GM13976 (cell line): ENCODE results near the gene NGLY1.
A peak's percentile ranks its signal among the peaks of the same experiment; 100 is the strongest.

Source experiments
- DNase-seq: peaks from one replicate; pipeline ENCODE4 v3.0.0; 2012; ENCODE audit warnings: low spot score
- in situ Hi-C: fragments of 300-500 bp; cut with MboI; formaldehyde crosslinking; loops from one replicate; pipeline ENCODE4 v1.12.0; 2022; ENCODE audit warnings: low sequenced_read_pairs, mixed read lengths, inconsistent platforms; ENCODE audit not compliant: unreplicated experiment
- TF ChIP-seq, protein P1 (sequence below): IDR thresholded peaks from 2 replicates; pipeline ENCODE4 v1.5.1; 2012; ENCODE audit warnings: borderline replicate concordance, mild to moderate bottlenecking; ENCODE audit not compliant: insufficient read depth; ENCODE audit errors: extremely low read depth, missing control alignments, control extremely low read depth

Gene NGLY1

DNA sequence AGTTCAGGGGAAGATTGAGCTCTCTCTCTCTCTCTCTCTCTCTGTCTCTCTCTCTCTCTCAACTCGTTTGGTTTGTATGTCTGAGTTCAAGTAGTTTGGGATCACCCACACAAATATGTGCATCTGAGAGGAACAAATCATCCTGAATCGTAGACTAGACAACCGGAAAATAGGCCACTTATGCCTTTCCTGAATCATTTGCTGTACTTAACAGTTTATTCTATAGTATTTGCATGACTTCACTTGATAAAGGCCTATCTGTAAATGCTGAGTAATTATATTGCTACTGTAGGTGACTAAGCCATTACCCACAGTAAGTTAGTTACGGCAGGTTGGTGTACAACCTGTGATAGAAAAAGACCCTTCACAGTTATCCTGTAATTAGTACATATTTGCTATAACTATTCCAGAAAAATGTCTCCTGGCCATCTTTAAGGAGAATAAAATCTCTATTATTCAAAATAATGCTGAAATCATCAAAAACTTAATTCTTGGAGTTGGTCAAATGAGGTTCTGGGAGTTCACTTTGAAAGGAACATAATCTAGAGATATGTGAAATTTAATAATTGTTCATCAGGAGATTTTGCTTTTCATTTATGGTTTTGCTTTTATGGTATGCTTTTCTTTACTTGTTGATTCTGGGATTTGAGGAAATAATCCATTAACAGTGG, 37.7 kb upstream of the NGLY1 start:
- no peak for DNase-seq
- TF ChIP-seq, protein P1, sequence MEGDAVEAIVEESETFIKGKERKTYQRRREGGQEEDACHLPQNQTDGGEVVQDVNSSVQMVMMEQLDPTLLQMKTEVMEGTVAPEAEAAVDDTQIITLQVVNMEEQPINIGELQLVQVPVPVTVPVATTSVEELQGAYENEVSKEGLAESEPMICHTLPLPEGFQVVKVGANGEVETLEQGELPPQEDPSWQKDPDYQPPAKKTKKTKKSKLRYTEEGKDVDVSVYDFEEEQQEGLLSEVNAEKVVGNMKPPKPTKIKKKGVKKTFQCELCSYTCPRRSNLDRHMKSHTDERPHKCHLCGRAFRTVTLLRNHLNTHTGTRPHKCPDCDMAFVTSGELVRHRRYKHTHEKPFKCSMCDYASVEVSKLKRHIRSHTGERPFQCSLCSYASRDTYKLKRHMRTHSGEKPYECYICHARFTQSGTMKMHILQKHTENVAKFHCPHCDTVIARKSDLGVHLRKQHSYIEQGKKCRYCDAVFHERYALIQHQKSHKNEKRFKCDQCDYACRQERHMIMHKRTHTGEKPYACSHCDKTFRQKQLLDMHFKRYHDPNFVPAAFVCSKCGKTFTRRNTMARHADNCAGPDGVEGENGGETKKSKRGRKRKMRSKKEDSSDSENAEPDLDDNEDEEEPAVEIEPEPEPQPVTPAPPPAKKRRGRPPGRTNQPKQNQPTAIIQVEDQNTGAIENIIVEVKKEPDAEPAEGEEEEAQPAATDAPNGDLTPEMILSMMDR: no peak

DNA sequence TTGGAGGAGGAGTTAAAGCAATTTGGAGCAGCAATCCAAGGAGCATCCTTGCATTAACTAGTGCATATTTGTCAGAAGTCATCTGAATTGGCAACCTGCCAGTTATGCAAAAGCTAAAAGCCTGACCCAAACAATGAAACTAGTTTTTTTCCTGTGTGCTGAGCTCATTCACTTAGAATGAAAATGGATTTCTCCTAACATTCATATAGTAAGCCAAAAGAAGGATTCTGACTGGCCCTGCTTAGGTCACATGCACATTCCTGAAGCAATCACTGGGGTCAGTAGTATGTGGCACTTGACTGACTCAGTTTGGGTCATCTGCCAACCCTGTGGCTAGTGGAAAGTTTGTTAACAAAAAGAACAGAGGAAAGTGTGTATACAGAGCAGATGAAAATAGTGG, 37.1 kb upstream of the NGLY1 start:
- no peak for DNase-seq
- TF ChIP-seq, protein P1: no peak
- in situ Hi-C loops: no loop called here

More for the DNA sequence above, 37.7 kb upstream of the NGLY1 start:
- in situ Hi-C loops: no loop called here

DNA sequence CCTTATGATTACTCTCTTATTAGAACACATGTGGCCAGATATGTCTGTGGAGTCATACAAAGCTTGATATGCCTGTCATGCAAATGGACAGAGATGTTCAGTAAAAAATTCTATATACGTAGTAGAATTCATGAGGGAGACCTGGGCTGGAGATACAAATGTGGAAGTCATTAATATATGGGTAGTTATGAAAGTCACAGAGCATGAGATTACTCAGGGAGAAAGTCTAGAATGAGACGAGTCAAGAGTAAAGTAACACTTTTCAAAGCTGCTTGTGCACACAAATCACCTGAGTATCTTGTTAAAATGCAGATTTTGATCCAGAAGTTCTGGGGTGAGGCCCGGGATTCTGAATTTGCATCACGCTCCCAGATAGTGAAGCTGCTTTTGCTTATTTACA, 35.1 kb upstream of the NGLY1 start:
- DNase-seq: no peak
- TF ChIP-seq, protein P1: no peak
- in situ Hi-C loops: no loop called here

DNA sequence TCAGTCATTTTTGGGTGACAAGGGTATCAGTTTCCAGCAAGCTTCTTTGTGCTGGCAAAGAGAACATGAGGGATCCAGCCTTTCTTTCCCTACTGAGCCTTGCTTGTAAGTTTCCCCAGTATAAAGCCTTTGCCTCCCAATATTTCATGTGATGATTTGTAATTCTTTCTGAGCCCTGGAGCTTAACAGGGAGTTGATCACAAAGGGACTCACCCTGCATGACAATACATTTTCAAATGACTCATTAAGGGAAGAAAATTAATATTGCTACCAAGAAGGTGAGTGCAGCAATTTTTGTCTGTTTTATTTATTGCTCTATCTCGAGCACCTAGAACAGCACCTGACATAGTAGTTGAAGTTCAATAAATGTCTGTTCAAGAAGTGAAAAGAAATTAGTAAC, 34.4 kb upstream of the NGLY1 start:
- in situ Hi-C loops: no loop called here
- DNase-seq: no peak
- TF ChIP-seq, protein P1: no peak

DNA sequence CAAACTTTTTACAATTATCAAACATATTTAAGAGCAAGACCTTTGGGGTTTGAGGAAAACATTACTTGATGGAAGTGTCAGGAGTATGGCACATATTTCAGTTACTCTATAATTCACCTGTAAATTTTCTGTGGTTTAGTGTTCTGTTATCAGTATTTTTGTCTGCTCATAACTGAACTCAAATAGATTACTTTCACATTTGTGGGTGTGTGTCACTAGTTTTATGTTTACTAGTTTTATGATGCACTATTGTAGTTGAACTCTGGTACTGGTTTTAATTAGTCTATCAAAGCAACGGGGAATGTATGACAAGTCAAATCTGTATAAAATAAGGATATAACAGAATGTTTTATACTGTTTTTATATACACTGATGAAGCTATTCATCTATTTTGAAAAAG, 33.9 kb upstream of the NGLY1 start:
- TF ChIP-seq, protein P1: no peak

DNA sequence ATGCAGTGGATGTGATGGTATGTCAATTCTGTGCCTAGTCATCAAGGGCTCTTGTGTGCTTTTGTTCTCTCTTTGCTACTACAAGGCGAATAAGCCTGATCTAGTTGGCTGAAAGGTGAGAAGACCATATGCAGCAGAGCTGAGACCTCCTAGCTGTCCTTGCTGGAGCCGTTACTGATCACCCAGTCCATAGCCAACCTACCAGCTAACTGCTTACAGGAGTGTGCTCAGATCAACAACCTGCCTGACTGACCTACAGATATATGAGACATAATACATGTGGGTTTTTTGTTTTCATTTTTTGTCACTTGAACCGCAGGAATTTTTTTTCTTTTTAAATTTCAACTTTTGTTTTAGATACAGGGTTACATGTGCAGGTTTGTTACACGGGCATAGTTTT, 29.4 kb upstream of the NGLY1 start:
- DNase-seq: no peak
- TF ChIP-seq, protein P1: no peak
- in situ Hi-C loops: no loop called here

More for the DNA sequence above, 33.9 kb upstream of the NGLY1 start:
- in situ Hi-C loops: no loop called here
- peak; percentile 18 for DNase-seq
